ENCODE results near the gene OTOG. TPM values are rescaled to one million over a fixed set of nuclear protein-coding genes. Genes with fewer than 3 reads are reported as not detected.

OTOG gene
- total RNA-seq, 2 donors from 2014 or later = not detected

DNA sequence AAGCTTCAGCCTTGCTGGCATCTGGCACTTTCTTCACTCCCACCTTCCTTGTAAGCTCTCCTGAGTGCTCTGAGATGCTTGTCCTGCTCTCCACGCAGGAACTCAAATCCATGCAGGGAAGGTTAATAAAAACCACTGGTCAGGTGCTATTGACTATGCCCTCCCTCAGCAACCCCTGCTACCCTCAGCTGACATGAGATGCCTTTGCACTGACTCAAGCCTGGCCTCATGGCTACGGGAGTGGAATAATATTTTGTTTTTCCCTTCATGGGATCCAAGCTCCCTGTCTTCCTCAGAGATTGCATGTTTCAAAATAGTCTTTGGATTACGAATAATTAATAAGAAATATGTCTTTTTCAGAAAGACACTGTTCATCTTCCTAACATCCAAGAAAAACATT lies 38.8 kb upstream of the OTOG start:
- no peak overlapping the region for H3K27ac ChIP-seq
- intact Hi-C loops (cut with DNase I) = loop anchor here (10.0 kb wide), 1 partner anchor 274 kb away; no protein-coding TSS in a partner anchor
- no peak overlapping the region for H3K9ac ChIP-seq (ENCODE audit: low read depth in 2 of 2, low read length in 2 of 2)

DNA sequence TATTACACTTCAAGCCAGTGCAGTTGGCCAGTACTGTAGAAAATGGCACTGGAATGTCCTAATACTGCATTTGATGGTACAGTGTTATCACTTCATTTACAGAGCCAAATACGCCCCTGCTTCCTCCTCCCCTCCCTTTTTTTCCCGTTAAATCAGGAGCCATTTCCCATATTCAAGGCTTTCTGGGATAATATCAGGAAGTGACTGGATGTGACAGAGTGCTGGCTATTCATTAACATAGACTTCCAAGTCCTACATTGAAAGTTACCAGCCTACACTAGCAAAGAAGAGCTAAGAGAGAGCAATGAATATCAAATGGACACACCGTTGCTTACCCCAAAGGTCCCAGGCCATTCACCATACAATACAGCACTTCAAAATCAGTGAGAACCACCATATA lies 38.3 kb upstream of the OTOG start:
- Histone ChIP-seq H3K9me3 (no peaks in the 10 kb centered on the region), H3K27ac (no peak overlapping the region), H3K9ac (ENCODE audit: low read depth in 2 of 2, low read length in 2 of 2) (no peak overlapping the region), H3K4me1 (no peaks in the 10 kb centered on the region), H3K27me3 (no peaks in the 10 kb centered on the region), H3K36me3 (no peaks in the 10 kb centered on the region), H3K4me3 (no peak overlapping the region)
- intact Hi-C loops (cut with DNase I) = loop anchor here (10.0 kb wide), 1 partner anchor 274 kb away; no protein-coding TSS in a partner anchor
- TF ChIP-seq, protein P1, sequence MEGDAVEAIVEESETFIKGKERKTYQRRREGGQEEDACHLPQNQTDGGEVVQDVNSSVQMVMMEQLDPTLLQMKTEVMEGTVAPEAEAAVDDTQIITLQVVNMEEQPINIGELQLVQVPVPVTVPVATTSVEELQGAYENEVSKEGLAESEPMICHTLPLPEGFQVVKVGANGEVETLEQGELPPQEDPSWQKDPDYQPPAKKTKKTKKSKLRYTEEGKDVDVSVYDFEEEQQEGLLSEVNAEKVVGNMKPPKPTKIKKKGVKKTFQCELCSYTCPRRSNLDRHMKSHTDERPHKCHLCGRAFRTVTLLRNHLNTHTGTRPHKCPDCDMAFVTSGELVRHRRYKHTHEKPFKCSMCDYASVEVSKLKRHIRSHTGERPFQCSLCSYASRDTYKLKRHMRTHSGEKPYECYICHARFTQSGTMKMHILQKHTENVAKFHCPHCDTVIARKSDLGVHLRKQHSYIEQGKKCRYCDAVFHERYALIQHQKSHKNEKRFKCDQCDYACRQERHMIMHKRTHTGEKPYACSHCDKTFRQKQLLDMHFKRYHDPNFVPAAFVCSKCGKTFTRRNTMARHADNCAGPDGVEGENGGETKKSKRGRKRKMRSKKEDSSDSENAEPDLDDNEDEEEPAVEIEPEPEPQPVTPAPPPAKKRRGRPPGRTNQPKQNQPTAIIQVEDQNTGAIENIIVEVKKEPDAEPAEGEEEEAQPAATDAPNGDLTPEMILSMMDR (IDR thresholded peaks at IDR 0.05) = no peak
- DNase-seq = no peak

More for the DNA sequence above, 38.8 kb upstream of the OTOG start:
- TF ChIP-seq, protein P1 (IDR thresholded peaks at IDR 0.05) = no peak
- Histone ChIP-seq H3K9me3 (no peaks in the 10 kb centered on the region), H3K4me3 (no peak overlapping the region), H3K4me1 (no peaks in the 10 kb centered on the region), H3K36me3 (no peaks in the 10 kb centered on the region), H3K27me3 (no peaks in the 10 kb centered on the region)
- DNase-seq = no peak

DNA sequence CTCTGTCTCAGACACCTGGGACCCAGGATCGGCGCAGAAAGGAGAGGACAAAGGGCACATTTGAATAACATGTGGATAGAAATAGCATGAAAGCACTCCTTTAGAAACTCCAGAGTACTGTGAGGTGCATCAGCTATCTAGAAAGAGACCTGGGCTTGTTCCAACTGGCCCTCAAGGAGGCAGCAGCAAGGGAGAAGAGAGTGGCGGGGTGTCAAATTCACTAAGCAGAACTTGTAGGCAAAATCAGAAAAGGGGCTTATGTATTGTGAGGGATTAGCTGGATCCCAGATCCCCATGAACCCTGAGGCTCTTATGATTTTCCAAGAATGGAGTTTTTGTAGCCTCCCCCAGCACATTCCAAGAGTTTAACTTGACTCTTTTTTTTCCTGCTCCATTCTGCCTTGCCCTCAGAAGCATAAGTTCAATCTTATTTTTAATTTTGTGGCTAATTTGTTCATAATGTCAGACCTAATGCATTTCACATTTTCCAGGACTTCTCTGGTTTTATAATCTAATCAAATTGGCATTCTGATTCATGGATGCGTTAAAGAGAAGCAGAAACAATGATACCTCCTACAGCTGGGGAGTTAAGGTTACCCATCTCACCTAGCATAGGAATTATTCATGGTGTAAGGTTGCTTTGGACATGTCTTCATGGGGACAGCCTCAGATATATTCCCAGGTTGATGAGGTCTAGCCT lies 36.4 kb upstream of the OTOG start:
- Histone ChIP-seq H3K4me1 (no peaks in the 10 kb centered on the region), H3K9ac (ENCODE audit: low read depth in 2 of 2, low read length in 2 of 2) (no peak overlapping the region), H3K27me3 (no peaks in the 10 kb centered on the region), H3K4me3 (no peak overlapping the region), H3K9me3 (no peaks in the 10 kb centered on the region), H3K36me3 (no peaks in the 10 kb centered on the region), H3K27ac (no peak overlapping the region)
- TF ChIP-seq, protein P1 (IDR thresholded peaks at IDR 0.05) = no peak
- no peak for DNase-seq
- intact Hi-C loops (cut with DNase I) = no loop called here

DNA sequence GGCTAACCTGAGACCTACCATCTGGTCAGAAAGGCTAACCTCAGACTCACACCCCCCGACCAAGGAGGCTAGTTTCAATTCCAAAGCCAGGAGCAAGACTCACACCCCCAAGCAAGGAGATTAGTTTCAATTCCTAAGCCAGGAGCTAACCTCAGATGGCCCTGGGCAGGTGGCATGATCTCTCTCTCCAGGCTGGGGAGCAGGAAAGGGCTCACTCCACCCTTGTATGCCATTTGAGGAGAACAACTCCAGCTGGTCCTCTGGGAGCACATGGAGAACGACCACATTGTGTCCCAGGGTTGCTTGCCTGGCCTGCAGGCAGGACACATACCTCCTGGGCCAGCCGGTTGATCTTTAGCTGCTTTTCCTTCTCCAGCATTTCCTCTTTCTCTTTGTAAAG lies 35.5 kb upstream of the OTOG start:
- H3K4me3 ChIP-seq = no peak overlapping the region
- no peak for DNase-seq
- intact Hi-C loops (cut with DNase I) = no loop called here
- no peak overlapping the region for H3K9ac ChIP-seq (ENCODE audit: low read depth in 2 of 2, low read length in 2 of 2)
- no peaks in the 10 kb centered on the region for H3K27me3 ChIP-seq
- TF ChIP-seq, protein P1 (IDR thresholded peaks at IDR 0.05) = no peak
- H3K4me1 ChIP-seq = no peaks in the 10 kb centered on the region
- no peaks in the 10 kb centered on the region for H3K9me3 ChIP-seq
- no peak overlapping the region for H3K27ac ChIP-seq
- no peaks in the 10 kb centered on the region for H3K36me3 ChIP-seq

DNA sequence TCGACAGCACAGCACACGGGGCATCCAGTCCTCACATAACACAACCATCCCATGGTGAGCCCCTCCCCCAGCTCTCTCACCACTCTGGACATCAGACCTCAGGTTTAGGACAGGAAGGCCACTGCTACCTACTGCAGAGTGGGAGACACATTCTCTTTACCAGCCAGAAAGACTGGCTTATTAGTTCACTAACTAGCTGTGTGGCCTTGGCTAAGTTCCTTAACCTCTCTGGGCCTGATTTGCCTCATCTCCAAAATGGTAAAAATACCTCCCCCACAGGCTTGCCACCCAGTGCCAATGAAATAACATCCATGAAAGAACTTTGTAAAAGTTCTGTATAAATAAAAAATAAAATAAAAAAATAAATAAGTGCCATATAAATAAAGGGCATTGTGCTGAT lies 35.0 kb upstream of the OTOG start:
- DNase-seq = no peak
- H3K9ac ChIP-seq (ENCODE audit: low read depth in 2 of 2, low read length in 2 of 2) = no peak overlapping the region
- H3K9me3 ChIP-seq = no peaks in the 10 kb centered on the region
- intact Hi-C loops (cut with DNase I) = no loop called here
- no peaks in the 10 kb centered on the region for H3K36me3 ChIP-seq
- H3K27me3 ChIP-seq = no peaks in the 10 kb centered on the region
- TF ChIP-seq, protein P1 (IDR thresholded peaks at IDR 0.05) = no peak
- no peak overlapping the region for H3K4me3 ChIP-seq
- no peaks in the 10 kb centered on the region for H3K4me1 ChIP-seq
- H3K27ac ChIP-seq = no peak overlapping the region

Measured in colonic mucosa (tissue), 4 donors.